SU-DHL-6 (cell line): Measurements from ENCODE around the gene BEGAIN.

ENCODE experiments used
- EZH2phosphoT487 ChIP-seq: fragments of 200-600 bp; sonication (generic), shearing (Covaris generic); conservative IDR thresholded peaks from 2 replicates; pipeline ENCODE4 v1.6.1; 2018; ENCODE audit warnings: mild to moderate bottlenecking, antibody characterized with exemption, low read length, moderate library complexity, mixed read lengths
- TF ChIP-seq, protein P1 (sequence below): fragments of 200-600 bp; sonication (generic); IDR thresholded peaks from one replicate; pipeline ENCODE4 v1.5.1; 2017; ENCODE audit warnings: antibody characterized with exemption, mild to moderate bottlenecking, low read length, moderate library complexity; ENCODE audit not compliant: insufficient read depth, poor library complexity, severe bottlenecking

DNA sequence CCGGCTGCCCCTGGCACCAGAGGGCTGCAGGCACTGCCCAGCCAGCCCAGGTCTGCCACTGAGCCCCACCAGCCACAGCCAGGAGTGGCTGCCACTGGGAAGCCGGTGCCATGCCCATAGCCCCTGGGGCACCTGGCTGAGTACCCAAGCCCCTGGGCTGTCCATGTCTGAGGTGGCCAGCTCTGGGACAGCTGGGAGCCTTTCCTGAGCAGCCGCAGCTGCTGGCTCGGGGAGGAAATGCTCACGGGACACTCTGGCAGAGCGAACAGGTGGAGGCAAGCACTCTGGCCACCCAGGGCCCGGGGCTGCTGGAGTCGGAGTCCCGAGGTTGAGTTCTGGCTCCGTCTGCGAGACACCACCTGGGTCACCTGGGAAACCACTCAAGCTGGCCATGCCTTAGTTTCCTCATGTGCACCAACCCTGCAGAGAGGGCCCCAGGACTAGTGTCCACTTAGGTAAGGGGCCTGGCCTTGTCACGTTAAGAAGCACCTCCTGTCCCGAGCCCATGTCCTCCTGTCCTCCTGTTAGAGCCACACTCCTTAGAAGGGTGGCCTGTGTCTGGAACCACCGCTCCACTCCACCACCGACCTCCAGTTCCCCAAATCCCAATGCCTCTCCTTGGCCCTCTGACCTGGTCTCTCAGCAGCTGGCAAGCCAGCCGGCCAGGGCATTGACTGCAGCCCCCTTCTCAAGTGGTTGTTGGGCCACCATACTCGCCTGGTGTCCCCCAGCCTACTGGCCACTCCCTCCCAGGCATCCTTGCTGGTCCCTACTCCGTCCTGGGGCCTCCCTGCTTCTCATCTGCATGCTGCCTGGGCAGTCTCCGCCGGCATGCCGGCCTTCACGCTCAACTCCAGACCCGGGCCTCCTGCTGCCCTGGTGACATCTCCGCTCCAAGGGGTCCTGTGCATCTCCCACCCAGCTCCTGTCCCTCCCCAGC, 45.3 kb downstream of the BEGAIN start:
- TF ChIP-seq EZH2phosphoT487: no peak
- TF ChIP-seq, protein P1, sequence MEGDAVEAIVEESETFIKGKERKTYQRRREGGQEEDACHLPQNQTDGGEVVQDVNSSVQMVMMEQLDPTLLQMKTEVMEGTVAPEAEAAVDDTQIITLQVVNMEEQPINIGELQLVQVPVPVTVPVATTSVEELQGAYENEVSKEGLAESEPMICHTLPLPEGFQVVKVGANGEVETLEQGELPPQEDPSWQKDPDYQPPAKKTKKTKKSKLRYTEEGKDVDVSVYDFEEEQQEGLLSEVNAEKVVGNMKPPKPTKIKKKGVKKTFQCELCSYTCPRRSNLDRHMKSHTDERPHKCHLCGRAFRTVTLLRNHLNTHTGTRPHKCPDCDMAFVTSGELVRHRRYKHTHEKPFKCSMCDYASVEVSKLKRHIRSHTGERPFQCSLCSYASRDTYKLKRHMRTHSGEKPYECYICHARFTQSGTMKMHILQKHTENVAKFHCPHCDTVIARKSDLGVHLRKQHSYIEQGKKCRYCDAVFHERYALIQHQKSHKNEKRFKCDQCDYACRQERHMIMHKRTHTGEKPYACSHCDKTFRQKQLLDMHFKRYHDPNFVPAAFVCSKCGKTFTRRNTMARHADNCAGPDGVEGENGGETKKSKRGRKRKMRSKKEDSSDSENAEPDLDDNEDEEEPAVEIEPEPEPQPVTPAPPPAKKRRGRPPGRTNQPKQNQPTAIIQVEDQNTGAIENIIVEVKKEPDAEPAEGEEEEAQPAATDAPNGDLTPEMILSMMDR: no peak
